ENCODE data around the gene TUBA1B. TPM values are rescaled to one million over a fixed set of nuclear protein-coding genes. Genes with fewer than 3 reads are reported as not detected.
"Not testable (repeated sequence)": the region's sequence is repeated elsewhere in the genome, so short reads cannot be mapped to it uniquely, and the experiment has no call there.

Gene TUBA1B
- total RNA-seq, 1 donor: 216 TPM

GRCh38 chr12:49133590-49133989 lies 2.4 kb upstream of the TUBA1B start:
- Histone ChIP-seq H3K27me3 (ENCODE audit: insufficient read depth, low read length) (no peaks in the 10 kb centered on the region), H3K9me3 (ENCODE audit: low read depth, low read length) (no peaks in the 10 kb centered on the region), H3K4me3 (ENCODE audit: low read length) (no peak overlapping the region), H3K4me1 (ENCODE audit: insufficient read depth, low read length) (peaks cover 33% of the 10 kb centered on the region)

GRCh38 chr12:49133014-49133413 lies 1.8 kb upstream of the TUBA1B start:
- Histone ChIP-seq H3K27me3 (ENCODE audit: insufficient read depth, low read length) (no peaks in the 10 kb centered on the region), H3K4me3 (ENCODE audit: low read length) (no peak overlapping the region), H3K9me3 (ENCODE audit: low read depth, low read length) (no peaks in the 10 kb centered on the region), H3K4me1 (ENCODE audit: insufficient read depth, low read length) (peaks cover 33% of the 10 kb centered on the region)

- peaks cover 33% of the 10 kb centered on the region for H3K4me1 ChIP-seq (ENCODE audit: insufficient read depth, low read length)
- no peaks in the 10 kb centered on the region for H3K27me3 ChIP-seq (ENCODE audit: insufficient read depth, low read length)
- no peaks in the 10 kb centered on the region for H3K9me3 ChIP-seq (ENCODE audit: low read depth, low read length)
- H3K4me3 ChIP-seq (ENCODE audit: low read length): peak overlapping the region; percentile 96
Observed at GRCh38 chr12:49131894-49132461, 783 bp upstream of the TUBA1B start.

GRCh38 chr12:49130151-49131050 lies 794 bp downstream of the TUBA1B start:
- no peaks in the 10 kb centered on the region for H3K9me3 ChIP-seq (ENCODE audit: low read depth, low read length)
- no peaks in the 10 kb centered on the region for H3K27me3 ChIP-seq (ENCODE audit: insufficient read depth, low read length)
- peaks cover 33% of the 10 kb centered on the region for H3K4me1 ChIP-seq (ENCODE audit: insufficient read depth, low read length)
- peak overlapping the region; percentile 96 for H3K4me3 ChIP-seq (ENCODE audit: low read length)

GRCh38 chr12:49129332-49130150 lies 1.7 kb downstream of the TUBA1B start:
- Histone ChIP-seq H3K27me3 (ENCODE audit: insufficient read depth, low read length) (no peaks in the 10 kb centered on the region), H3K4me1 (ENCODE audit: insufficient read depth, low read length) (peaks cover 33% of the 10 kb centered on the region)

GRCh38 chr12:49127971-49128370 lies 3.2 kb downstream of the TUBA1B start:
- peaks cover 27% of the 10 kb centered on the region for H3K4me1 ChIP-seq (ENCODE audit: insufficient read depth, low read length)
- H3K27me3 ChIP-seq (ENCODE audit: insufficient read depth, low read length); H3K4me3 ChIP-seq (ENCODE audit: low read length); H3K9me3 ChIP-seq (ENCODE audit: low read depth, low read length): not testable (repeated sequence)

More at GRCh38 chr12:49129332-49130150, 1.7 kb downstream of the TUBA1B start:
- Histone ChIP-seq H3K4me3 (ENCODE audit: low read length) (peak overlapping the region; percentile 96), H3K9me3 (ENCODE audit: low read depth, low read length) (no peaks in the 10 kb centered on the region)

- Histone ChIP-seq H3K4me3 (ENCODE audit: low read length) (no peak overlapping the region), H3K4me1 (ENCODE audit: insufficient read depth, low read length) (peaks cover 20% of the 10 kb centered on the region), H3K27me3 (ENCODE audit: insufficient read depth, low read length) (no peaks in the 10 kb centered on the region), H3K9me3 (ENCODE audit: low read depth, low read length) (no peaks in the 10 kb centered on the region)
Observed at GRCh38 chr12:49126852-49127763, 4.1 kb downstream of the TUBA1B start.

- no peaks in the 10 kb centered on the region for H3K4me1 ChIP-seq (ENCODE audit: insufficient read depth, low read length)
- no peaks in the 10 kb centered on the region for H3K27me3 ChIP-seq (ENCODE audit: insufficient read depth, low read length)
- H3K4me3 ChIP-seq (ENCODE audit: low read length): no peak overlapping the region
- no peaks in the 10 kb centered on the region for H3K9me3 ChIP-seq (ENCODE audit: low read depth, low read length)
Observed at GRCh38 chr12:49121047-49121696, 10.0 kb downstream of the TUBA1B start.

- no peaks in the 10 kb centered on the region for H3K9me3 ChIP-seq (ENCODE audit: low read depth, low read length)
- peak overlapping the region; percentile 82 for H3K4me3 ChIP-seq (ENCODE audit: low read length)
- H3K4me1 ChIP-seq (ENCODE audit: insufficient read depth, low read length): peaks cover 36% of the 10 kb centered on the region
- no peaks in the 10 kb centered on the region for H3K27me3 ChIP-seq (ENCODE audit: insufficient read depth, low read length)
Observed at GRCh38 chr12:49111206-49111605, 20.0 kb downstream of the TUBA1B start.

- Histone ChIP-seq H3K27me3 (ENCODE audit: insufficient read depth, low read length) (no peaks in the 10 kb centered on the region), H3K9me3 (ENCODE audit: low read depth, low read length) (no peaks in the 10 kb centered on the region), H3K4me3 (ENCODE audit: low read length) (peak within 1 kb of the TSS; percentile 82), H3K4me1 (ENCODE audit: insufficient read depth, low read length) (peaks cover 42% of the 10 kb centered on the region)
Observed at GRCh38 chr12:49110464-49111155, 20.6 kb downstream of the TUBA1B start, which contains the start of gene LMBR1L. Gene LMBR1L, minus strand, starts transcription at chr12:49110847. Its CDS starts 292 bp downstream, at chr12:49110555.

- Histone ChIP-seq H3K27me3 (ENCODE audit: insufficient read depth, low read length) (no peaks in the 10 kb centered on the region), H3K9me3 (ENCODE audit: low read depth, low read length) (no peaks in the 10 kb centered on the region), H3K4me1 (ENCODE audit: insufficient read depth, low read length) (peaks cover 50% of the 10 kb centered on the region), H3K4me3 (ENCODE audit: low read length) (peak overlapping the region; percentile 82)
Observed at GRCh38 chr12:49109641-49110463, 21.3 kb downstream of the TUBA1B start.

- peak overlapping the region; percentile 82 for H3K4me3 ChIP-seq (ENCODE audit: low read length)
- H3K9me3 ChIP-seq (ENCODE audit: low read depth, low read length): no peaks in the 10 kb centered on the region
- H3K27me3 ChIP-seq (ENCODE audit: insufficient read depth, low read length): no peaks in the 10 kb centered on the region
- peaks cover 58% of the 10 kb centered on the region for H3K4me1 ChIP-seq (ENCODE audit: insufficient read depth, low read length)
Observed at GRCh38 chr12:49108958-49109404, 22.2 kb downstream of the TUBA1B start.
